ENCODE results near the gene NCSTN. TPM values are rescaled to one million over a fixed set of nuclear protein-coding genes. Genes with fewer than 3 reads are reported as not detected.

NCSTN gene
- total and polyA plus RNA-seq, 12 donors: 48.3 to 113 (median 87.0) TPM

- no peaks in the 10 kb centered on the region for H3K27me3 ChIP-seq
- TF ChIP-seq POLR2A (IDR thresholded peaks at IDR 0.05) (no peak), CTCF (IDR thresholded peaks at IDR 0.05) (no peak)
- H3K4me3 ChIP-seq: no peak overlapping the region
- H3K4me1 ChIP-seq (replicated peaks in 1 of 2): peaks cover 0 to 5% of the 10 kb centered on the region in 2 donors
- 86 to 90% (median 89%) methylated on average over 2 of the region's 2 CpGs for WGBS, 4 donors
- no peak for DNase-seq
- intact Hi-C loops (cut with DNase I): no loop called here
- no peaks in the 10 kb centered on the region for H3K9me3 ChIP-seq (replicated peaks in 1 of 3)
- no peak overlapping the region for H3K27ac ChIP-seq
- H3K36me3 ChIP-seq (replicated peaks in 1 of 2): peaks cover 0 to 83% of the 10 kb centered on the region in 2 donors
Observed at GRCh38 chr1:160315359-160315758, 27.8 kb upstream of the NCSTN start.

- Histone ChIP-seq H3K27ac (no peak overlapping the region), H3K4me1 (replicated peaks in 1 of 2) (peaks cover 0 to 10% of the 10 kb centered on the region in 2 donors), H3K4me3 (no peak overlapping the region), H3K36me3 (replicated peaks in 1 of 2) (peaks cover 0 to 69% of the 10 kb centered on the region in 2 donors), H3K27me3 (no peaks in the 10 kb centered on the region), H3K9me3 (replicated peaks in 1 of 3) (no peaks in the 10 kb centered on the region)
- no peak for DNase-seq
- intact Hi-C loops (cut with DNase I): no loop called here
- no peak for TF ChIP-seq POLR2A (IDR thresholded peaks at IDR 0.05)
- 95 to 98% (median 96%) methylated on average over 6 of the region's 6 CpGs for WGBS, 4 donors
Observed at GRCh38 chr1:160322831-160323230, 20.4 kb upstream of the NCSTN start.

GRCh38 chr1:160325252-160325651 lies 17.9 kb upstream of the NCSTN start:
- no peaks in the 10 kb centered on the region for H3K9me3 ChIP-seq (replicated peaks in 1 of 3)
- H3K27me3 ChIP-seq: no peaks in the 10 kb centered on the region
- H3K27ac ChIP-seq: no peak overlapping the region
- WGBS, 4 donors: 94 to 98% (median 96%) methylated on average over 4 of the region's 4 CpGs
- TF ChIP-seq CTCF (IDR thresholded peaks at IDR 0.05) (no peak), POLR2A (IDR thresholded peaks at IDR 0.05) (no peak)
- peaks cover 0 to 83% of the 10 kb centered on the region in 2 donors for H3K36me3 ChIP-seq (replicated peaks in 1 of 2)
- no peak for DNase-seq
- intact Hi-C loops (cut with DNase I): no loop called here
- no peak overlapping the region for H3K4me3 ChIP-seq
- H3K4me1 ChIP-seq (replicated peaks in 1 of 2): peaks cover 0 to 6% of the 10 kb centered on the region in 2 donors

- no peaks in the 10 kb centered on the region for H3K4me1 ChIP-seq (replicated peaks in 1 of 2)
- peaks cover 0 to 93% of the 10 kb centered on the region in 2 donors for H3K36me3 ChIP-seq (replicated peaks in 1 of 2)
- 77 to 98% (median 95%) methylated on average over 5 of the region's 5 CpGs for WGBS, 4 donors
- no peak for DNase-seq
- no peak for TF ChIP-seq CTCF (IDR thresholded peaks at IDR 0.05)
- TF ChIP-seq POLR2A (IDR thresholded peaks at IDR 0.05): no peak
- no peaks in the 10 kb centered on the region for H3K27me3 ChIP-seq
- no peak overlapping the region for H3K27ac ChIP-seq
- H3K4me3 ChIP-seq: no peak overlapping the region
- H3K9me3 ChIP-seq (replicated peaks in 1 of 3): no peaks in the 10 kb centered on the region
- intact Hi-C loops (cut with DNase I): no loop called here
Observed at GRCh38 chr1:160326418-160326817, 16.8 kb upstream of the NCSTN start.

- Histone ChIP-seq H3K4me1 (replicated peaks in 1 of 2) (no peaks in the 10 kb centered on the region), H3K36me3 (replicated peaks in 1 of 2) (peaks cover 0 to 99% of the 10 kb centered on the region in 2 donors), H3K27ac (no peak overlapping the region), H3K4me3 (no peak overlapping the region), H3K9me3 (replicated peaks in 1 of 3) (no peaks in the 10 kb centered on the region), H3K27me3 (no peaks in the 10 kb centered on the region)
- 73 to 86% (median 80%) methylated on average over 8 of the region's 8 CpGs for WGBS, 4 donors
- TF ChIP-seq POLR2A (IDR thresholded peaks at IDR 0.05) (no peak), CTCF (IDR thresholded peaks at IDR 0.05) (no peak)
- DNase-seq: no peak
- intact Hi-C loops (cut with DNase I): no loop called here
Observed at GRCh38 chr1:160328184-160328583, 15.0 kb upstream of the NCSTN start.
